ENCODE measurements around the gene RNF144B.
"Not testable (repeated sequence)": the region's sequence is repeated elsewhere in the genome, so short reads cannot be mapped to it uniquely, and the experiment has no call there.

The RNF144B gene

DNA sequence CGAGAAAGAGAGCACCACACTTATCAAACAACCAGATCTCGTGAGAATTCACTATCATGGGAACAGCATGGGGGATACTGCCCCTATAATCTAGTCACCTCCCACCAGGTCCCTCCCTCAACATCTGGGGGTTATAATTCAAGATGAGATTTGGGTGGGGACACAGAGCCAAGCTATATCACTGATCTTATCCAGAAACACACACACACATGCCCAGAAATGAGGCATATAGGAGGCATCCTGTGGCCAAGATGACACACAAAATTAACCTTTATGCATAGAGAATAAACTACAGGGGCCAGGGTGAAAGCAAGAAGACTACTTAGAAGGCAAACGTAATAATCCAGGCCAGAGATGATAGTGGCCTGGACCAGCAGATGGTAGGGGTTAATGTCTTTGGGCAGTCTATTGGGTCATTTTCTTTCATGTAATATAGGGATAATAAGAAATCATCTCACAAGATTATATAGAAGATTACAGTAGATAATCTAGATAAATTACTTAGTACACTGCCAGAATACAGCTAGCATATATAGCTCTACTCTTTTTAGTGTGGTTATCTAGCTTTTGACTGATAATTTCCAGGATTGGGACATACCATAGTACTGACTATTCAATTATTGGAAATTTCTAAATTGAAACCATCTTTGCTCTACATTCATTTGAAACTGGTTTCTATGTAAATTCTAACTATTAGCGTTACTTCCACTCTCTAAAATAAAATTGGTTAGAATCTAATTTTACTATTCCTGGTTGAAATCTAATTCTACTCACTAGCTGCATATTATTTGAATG is 20.0 kb downstream of the RNF144B start:
- DNase-seq (ENCODE audit: low read depth in 2 of 2): no peak

DNA sequence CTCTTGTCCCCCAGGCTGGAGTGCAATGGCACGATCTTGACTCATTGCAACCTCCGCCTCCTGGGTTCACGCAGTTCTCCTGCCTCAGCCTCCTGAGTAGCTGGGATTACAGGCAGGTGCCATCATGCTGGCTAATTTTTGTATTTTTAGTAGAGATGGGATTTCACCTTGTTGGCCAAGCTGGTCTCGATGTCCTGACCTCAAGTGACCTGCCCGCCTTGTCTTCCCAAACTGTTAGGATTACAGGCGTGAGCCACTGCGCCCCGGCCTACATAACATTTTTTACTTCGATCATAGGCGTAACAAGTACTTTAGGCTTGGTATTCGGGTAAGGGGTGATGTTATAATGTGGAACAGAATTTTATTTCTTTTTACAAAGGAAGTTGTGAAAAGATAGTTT is 22.5 kb downstream of the RNF144B start:
- DNase-seq (ENCODE audit: low read depth in 2 of 2): not testable (repeated sequence)

DNA sequence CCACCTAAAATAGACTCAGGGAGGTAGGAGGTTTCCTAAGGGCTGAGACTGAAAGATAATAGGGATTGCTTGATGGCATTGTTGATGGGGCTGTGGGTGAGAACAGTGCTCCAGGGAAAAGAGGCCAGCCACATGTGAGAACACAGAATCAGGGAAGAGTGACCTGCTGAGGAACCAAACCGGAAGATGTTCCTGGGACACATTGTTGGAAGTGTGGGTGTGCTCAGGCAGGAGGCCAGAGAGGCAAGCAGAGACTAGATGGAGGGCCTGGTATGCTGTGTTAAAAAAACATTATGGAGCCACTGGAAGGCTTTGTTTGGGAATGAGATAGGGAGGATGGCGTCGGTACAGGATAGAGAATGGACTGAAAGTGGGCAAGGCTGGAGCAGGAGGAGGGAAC is 23.3 kb downstream of the RNF144B start:
- DNase-seq (ENCODE audit: low read depth in 2 of 2): no peak

DNA sequence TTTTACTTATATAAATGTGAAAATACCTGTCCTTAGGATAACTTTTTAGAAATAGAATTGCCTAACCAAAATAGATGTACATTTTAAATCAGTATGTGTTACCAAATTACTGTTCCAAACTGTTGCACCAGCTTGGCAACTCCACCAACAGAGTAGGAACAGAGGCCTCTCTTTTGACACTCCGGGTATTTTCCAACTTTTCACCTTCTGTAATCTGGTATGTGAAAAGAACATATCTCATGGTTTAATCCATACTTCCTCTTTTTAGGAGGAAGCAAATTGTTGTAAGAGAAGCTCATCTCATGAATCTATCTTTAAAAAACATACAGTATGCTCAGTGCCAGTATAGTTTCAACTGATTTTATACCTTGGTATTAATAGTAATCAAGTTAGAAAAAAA is 24.9 kb downstream of the RNF144B start:
- DNase-seq (ENCODE audit: low read depth in 2 of 2): no peak

DNA sequence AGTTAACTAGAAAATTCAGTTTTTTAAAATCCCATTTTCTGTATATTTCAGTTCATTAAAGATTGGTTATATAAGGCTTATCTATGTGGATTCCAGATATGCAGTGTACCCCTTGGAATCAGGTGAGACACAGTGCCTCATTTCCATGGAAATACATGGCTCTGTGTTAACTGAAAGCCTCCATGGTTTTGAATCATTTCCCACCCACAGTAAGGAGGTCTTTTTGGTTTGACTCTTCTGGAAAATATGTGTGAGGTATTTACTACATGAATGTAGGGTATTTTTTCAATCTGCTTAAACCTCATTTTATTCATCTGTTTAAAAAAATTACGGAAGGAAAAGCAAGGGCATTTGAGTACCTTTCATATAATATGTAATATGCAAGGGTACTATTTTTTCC is 25.5 kb downstream of the RNF144B start:
- DNase-seq (ENCODE audit: low read depth in 2 of 2): no peak

DNA sequence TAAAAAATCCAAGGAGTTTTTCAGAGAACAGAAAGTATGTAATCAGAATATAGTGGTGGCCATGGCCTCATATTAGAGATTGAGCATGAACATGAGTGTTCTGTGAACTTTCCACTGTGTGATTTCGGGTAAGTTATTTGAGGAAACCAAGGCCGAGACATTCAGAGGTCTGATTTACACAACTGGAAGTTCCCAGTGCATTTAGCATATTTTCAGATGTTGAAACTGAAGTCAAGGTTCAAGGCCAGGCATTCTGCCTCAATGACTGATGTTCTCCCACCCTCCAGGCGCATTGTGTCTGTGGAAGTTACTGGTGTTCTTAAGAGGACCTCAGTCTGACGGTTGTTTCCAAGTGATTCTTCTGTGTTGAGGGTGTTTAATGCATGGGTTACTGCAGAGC is 26.2 kb downstream of the RNF144B start:
- DNase-seq (ENCODE audit: low read depth in 2 of 2): no peak

DNA sequence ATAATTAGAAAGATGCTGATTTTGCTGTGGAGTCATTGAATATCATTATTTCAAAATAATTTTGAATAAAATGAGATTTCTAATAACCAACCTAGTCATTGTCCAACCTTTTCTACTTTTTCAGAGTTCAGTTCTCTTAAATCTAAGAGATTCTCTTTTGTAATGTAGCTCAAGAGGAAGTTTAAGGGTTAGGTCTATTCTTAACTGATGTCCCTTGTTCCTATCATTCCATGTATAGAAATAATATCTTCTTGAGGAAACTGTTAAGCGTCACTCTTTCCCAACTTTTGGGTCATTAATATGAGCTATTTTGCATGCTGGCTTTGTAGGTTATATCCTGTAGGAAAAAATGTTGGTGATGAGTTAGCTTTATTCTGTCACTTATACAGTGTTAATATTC is 27.0 kb downstream of the RNF144B start:
- DNase-seq (ENCODE audit: low read depth in 2 of 2): no peak

DNA sequence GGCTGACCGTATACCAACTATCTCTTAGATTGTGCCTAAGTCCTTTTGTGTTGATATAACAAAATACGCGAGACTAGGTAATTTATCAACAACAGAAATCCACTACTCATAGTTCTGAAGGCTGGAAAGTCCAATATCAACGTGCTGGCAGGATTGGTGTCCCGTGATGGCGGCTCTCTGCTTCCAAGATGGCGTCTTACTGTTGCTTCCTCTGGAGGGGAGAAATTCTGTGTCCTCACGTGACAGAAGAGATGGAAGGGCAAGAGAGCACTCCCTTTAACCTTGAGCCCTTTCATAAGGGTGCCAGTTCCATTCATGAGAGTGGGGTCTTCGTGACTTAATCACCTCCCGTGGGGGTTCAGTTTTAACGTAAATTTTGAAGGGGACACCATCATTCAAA is 28.1 kb downstream of the RNF144B start:
- no peak for DNase-seq (ENCODE audit: low read depth in 2 of 2)

DNA sequence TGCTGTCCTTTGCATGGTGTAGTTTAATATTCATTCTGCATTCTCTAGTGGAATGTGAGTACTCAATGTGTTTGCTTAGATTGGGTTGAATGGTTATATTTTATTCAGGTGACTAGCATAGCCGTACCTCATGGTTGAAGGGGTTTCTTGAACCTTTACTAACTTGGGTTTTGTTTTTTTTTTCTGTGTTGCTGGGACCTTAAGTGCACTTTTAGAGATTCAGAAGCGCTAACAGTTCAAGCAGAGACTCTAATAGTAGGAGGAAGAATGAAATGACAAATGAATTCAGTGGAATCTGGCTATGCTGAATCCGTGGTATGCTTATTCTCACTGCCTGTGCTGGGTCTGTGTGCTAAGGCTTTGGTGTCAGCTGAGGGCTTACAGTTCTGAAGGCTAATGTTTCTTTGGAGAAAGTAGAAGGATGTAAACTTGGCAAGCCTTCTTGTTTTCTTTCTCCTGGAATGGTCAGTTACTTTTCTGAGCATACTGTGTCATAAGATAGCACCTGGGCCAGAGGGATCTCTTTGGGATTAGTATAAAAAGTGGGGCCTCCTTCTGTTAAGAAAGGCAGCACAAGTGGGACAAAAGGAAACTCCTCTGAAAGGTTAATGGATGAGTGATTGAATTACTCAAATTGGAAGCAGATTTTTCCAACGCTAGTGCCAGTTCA is 28.7 kb downstream of the RNF144B start:
- no peak for DNase-seq (ENCODE audit: low read depth in 2 of 2)

DNA sequence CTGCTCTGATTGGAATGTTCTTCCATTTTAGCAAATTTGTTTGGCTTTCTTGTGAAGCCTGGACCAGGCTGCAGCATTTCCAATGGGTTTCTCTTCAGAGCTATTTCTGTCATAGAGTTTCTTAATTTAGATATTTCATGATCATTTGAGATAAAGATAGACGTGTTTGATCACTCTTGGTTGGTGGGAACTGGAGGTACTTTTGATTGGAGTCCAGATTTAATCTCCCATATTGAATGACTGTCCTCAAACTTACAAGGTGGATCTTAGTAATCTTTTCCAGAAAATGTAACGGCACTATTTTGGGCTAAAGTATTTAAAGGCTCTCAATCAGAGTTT is 29.2 kb downstream of the RNF144B start:
- no peak for DNase-seq (ENCODE audit: low read depth in 2 of 2)

DNA sequence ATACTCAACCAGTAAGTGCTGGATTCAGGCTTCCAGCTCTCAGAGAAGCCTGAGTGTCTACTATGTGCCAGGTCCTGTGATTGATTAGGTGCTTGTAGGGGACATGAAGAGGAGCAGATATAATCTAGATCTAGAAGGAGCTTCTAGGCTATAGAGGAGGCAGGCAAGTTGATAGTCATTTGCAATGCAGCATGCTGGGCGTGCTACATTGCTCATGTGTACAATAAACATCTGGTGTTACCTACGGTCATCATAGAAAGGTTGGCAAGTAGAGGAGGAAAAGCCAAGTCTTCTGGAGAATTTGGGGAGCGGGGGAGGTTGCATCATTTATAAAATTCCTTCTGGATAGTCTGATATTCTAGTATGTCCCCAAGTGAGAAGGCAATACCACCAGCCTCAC is 33.2 kb downstream of the RNF144B start:
- DNase-seq (ENCODE audit: low read depth in 2 of 2): no peak

DNA sequence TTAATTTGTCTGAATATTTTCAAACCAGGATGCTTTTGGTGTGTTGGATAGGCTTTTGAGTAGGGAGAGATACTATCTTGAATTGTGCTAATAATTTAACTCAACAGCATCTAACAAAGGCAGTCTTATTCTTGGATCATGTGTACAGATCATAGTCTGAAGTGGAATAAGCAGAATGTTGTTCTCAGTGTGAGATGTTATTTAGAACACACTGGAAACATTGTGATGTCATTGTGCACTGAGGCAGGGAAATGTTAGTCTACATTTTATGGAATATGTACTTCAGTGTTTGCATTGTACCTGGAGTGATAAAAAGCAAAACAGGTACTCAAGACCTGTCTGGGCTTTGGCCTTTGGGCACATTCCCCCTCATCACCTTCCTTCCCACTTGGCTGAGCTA is 35.0 kb downstream of the RNF144B start:
- no peak for DNase-seq (ENCODE audit: low read depth in 2 of 2)

DNA sequence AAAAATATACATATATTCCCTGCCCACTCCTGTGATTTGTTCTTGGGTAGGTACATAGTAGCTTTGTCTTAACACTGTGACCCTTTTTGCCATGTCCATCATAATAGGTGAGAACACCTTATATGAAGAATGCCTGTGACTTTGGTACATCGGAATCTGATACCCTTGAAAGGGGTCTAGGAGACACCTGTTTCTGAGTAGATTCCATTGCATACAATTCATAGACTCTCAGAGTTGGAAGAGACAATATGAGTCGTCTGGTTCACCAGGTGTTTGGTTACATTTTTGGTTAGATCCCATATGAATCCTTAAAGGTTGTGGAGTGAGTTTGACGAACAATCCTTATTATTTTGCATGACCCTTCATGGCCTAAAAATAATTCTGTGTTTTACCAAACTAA is 36.3 kb downstream of the RNF144B start:
- no peak for DNase-seq (ENCODE audit: low read depth in 2 of 2)

DNA sequence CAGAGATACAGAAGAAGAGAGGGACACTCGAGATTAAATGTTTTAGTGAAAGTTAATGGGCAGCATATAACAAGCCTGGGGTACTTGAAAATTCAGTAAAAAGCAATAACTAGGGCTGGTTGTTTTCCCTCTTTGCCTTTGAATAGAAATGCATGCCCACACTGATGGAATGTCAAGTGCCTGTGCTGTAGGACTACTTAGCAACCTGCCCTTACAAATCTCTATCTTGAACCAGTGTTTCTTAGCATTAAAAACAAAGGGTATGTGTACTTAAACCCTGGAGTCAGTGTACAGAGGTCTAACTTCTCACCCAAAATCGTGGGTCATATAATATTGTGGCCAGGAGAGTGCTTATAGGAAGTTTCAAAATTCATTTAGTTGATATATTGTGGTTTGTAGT is 37.1 kb downstream of the RNF144B start:
- DNase-seq (ENCODE audit: low read depth in 2 of 2): no peak

DNA sequence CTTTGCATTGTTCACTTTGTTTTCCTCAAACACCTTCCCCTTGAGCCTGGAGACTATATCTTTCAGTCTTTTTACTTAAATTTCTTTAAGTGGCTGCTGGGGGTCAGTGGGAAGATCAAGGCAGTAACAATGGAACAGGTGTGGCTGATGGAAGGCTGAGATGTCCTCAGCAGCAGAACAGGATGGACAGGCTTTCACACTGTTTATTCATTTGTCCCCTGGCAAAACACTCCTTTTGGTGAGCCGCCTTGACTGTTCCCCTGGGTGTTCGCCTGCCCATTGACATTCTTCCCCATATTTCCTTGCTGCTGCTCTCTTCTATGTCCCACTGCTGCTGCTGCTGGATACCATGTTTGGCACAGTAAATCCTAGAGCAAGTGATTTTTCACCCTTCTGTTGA is 38.1 kb downstream of the RNF144B start:
- no peak for DNase-seq (ENCODE audit: low read depth in 2 of 2)

DNA sequence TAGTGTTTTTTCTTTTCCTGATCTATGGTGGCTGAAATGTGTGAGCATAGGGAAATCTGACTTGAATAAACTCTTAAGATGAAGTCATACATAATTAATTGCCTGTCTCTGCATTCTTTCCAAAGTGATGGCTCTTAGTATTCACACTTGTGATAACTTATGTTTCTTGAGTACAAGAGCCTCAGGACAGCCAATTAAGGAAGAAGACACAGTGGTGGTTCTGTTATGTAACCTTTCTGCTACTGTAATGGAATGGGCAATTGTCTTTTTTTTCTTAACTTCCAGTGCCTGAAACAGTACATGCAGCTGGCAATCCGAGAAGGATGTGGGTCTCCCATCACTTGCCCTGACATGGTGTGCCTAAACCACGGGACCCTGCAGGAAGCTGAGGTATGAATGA is 40.1 kb downstream of the RNF144B start:
- no peak for DNase-seq (ENCODE audit: low read depth in 2 of 2)

DNA sequence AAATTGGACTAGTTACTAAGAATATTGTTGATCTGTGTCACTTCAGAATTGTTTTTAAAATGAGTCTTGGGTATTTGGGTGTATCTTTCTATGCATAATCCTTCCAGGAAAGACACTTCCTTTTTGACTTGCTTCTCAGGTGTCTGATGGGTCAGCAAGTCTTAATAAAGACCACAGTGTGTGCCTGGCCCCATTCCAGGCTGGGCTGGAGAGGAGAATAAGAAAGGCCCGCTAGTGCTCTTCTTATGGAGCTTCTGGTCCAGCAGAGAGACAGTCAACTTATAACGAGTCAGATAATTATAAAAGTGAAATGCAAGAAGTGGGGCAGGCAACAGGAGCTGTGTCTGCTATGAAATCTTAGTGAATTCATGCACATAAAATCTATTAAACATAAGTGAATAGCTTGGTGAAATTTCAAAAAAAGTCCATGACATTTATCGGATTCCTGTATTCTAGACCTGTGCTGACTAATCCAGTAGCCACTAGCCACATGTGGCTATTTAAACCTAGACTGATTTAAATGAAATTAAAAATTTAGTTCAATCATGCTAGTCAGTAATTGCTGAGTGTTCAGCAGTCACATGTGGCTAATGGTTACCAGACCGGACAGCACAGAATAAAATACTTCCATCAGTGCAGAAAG is 42.6 kb downstream of the RNF144B start:
- DNase-seq (ENCODE audit: low read depth in 2 of 2): no peak

DNA sequence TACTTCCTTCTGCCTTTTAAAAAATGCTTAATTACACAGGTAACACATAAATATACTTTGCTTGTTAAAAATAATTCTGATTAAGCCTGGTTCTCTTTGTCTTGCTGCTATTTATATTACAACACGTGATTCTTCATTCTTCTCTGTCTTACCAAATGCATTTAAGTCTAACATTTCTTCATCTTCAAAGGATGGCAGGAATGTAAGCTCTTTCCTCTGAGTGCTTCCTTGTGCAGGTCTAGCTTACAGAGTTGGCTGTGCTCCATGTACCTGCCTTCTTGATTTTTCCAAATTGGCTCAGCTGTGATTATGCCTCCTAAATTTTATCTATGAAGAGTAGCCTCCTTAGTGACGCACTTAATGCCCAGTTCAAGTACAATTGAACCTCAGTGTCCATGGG is 44.4 kb downstream of the RNF144B start:
- no peak for DNase-seq (ENCODE audit: low read depth in 2 of 2)

DNA sequence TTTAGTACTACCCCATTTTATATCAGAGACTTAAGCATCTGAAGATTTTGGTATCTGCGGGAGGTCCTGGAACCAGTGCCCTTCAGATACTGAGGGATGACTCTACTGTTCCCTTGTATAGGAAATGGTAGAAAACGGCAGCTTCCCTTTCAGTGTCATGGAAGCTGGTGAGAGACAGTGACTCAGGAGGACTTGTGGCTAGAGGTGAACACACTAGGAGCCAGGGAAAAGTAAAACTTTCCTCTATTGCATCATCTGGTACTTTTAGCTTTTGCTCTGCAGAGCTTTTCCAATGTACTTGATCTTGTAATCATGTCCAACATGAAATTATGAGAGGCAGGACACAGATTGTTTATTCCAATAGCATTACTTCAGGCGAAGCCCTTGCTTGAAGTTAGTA is 45.0 kb downstream of the RNF144B start:
- no peak for DNase-seq (ENCODE audit: low read depth in 2 of 2)

DNA sequence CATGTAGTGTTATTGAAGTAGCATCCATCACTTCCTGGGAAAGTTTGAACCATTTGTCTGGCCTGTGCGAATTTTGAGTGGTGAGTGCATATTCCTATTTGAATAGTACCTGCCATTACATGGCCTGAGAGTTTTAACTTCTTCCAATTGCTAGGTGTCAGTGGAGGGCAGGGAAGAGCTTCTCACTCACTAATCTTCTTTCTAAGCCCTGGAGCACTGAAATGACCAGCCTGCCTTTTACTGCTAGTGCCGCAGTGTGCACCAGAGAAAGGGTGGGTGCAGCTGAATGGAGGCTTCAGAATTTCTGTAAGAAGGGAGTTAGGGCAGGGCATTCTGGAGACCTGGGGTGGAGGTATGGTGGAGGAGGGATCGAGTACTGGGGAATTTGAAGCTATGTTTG is 45.5 kb downstream of the RNF144B start:
- DNase-seq (ENCODE audit: low read depth in 2 of 2): no peak

DNA sequence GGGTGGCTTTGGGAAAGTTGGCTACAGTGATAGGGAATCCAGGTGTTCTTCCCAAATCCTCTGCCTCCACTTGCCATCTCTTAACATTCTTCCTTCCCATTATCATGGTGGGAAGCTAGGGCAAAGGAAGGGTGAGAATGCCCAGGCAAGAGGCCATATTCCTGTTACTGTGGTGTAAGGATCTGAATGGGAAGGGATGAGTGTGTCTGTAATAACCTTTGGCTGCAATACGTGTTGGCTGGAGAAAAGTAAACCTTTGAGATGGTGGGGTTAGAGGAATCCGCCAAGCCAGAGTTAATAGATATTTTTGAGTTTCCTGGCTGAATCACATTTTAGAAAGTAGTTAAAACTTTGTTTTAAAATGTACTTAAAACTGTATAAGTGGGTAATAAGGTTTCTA is 45.9 kb downstream of the RNF144B start:
- DNase-seq (ENCODE audit: low read depth in 2 of 2): no peak

DNA sequence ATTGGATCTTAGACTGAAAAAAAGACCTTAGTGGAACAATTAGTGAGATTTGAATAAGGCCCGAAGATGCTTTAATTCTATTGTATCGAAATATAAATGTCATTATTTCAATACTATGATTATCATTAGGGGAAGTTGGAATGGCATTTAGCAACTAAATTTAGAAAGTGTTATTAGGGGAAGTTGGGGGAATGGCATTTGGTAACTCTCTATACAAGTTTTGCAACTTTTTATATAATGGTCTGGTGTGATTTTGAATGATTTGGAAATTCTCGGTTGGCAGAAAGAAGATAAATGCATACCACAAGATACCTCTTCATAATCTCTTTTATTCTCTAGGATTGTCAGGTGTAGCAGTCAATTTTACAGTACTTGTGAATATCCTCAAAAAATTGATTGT is 49.2 kb downstream of the RNF144B start:
- DNase-seq (ENCODE audit: low read depth in 2 of 2): no peak

DNA sequence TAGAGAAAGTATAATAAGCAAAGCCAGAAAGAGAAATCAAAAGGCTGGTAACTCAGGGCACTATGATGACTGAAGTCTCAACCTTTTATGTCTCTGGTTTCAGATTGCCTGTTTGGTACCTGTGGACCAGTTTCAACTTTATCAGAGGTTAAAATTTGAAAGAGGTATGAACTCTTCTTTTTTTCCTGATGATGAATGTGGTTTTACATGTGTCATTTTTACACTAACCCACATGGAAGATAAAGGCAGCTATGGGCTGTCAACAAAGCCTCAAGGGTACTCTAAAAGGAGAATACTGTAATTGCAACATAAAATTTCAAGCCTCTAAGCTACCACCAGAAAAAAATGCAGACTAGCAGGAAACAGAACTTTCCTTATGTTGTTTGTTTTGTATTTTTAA is 52.4 kb downstream of the RNF144B start:
- no peak for DNase-seq (ENCODE audit: low read depth in 2 of 2)

Measured in stimulated activated CD4-positive, alpha-beta T cell treated with anti-CD3 and anti-CD28 coated beads, Interleukin-1b, Interleukin-23, amount 100 ng/mL, for 1 hour (primary cell).